K562 (cell line): ENCODE results near the gene AKR1A1.

ENCODE experiments used
- BRF2 ChIP-seq: IDR thresholded peaks from 3 replicates; pipeline ENCODE4 v1.6.1; 2011; ENCODE audit warnings: borderline replicate concordance, mild to moderate bottlenecking; ENCODE audit not compliant: insufficient read length, insufficient read depth
- CEBPB ChIP-seq: fragments of 450-650 bp; IDR thresholded peaks from 2 replicates; pipeline ENCODE4 v1.6.1; 2016; ENCODE audit warnings: missing genetic modification characterization, missing compliant biosample characterization
- ESRRA ChIP-seq: fragments of 450-650 bp; IDR thresholded peaks from 2 replicates; pipeline ENCODE4 v1.6.1; 2014; ENCODE audit warnings: low read depth, mild to moderate bottlenecking, moderate library complexity, borderline replicate concordance
- FOXP1 ChIP-seq: sonication (generic); formaldehyde crosslinking; IDR thresholded peaks from 2 replicates; pipeline ENCODE4 v1.8.0; 2022; ENCODE audit warnings: mild to moderate bottlenecking, missing genetic modification reagents
- HES1 ChIP-seq: fragments of 450-650 bp; IDR thresholded peaks from 2 replicates; pipeline ENCODE4 v1.6.1; 2016; ENCODE audit warnings: low read depth, mild to moderate bottlenecking, moderate library complexity
- HMG20B ChIP-seq: fragments of 250-450 bp; sonication (Bioruptor Pico); IDR thresholded peaks from 2 replicates; pipeline ENCODE4 v1.5.0; 2021; ENCODE audit warnings: mild to moderate bottlenecking
- ID3 ChIP-seq, 2 experiments: fragments of 250-450 bp in 1 of 2; fragments of 450-650 bp in 1 of 2; sonication (Bioruptor Pico) in 1 of 2; IDR thresholded peaks; 2 replicates each; pipeline versions ENCODE4 v1.6.1 to v1.8.0; 2016 to 2021; ENCODE audit warnings: mild to moderate bottlenecking in 2 of 2, moderate library complexity in 2 of 2, missing compliant biosample characterization in 1 of 2, missing genetic modification characterization in 1 of 2
- NFIC ChIP-seq: fragments of 450-650 bp; IDR thresholded peaks from 2 replicates; pipeline ENCODE4 v1.6.1; 2017; ENCODE audit warnings: mild to moderate bottlenecking, inconsistent platforms

GRCh38 chr1:45584351-45585109, 33.9 kb downstream of the AKR1A1 start:
- TF ChIP-seq NFIC = no peak
- TF ChIP-seq ID3 (CRISPR knock-in tag; IDR thresholded peaks at IDR 0.05) = no peak
- 0 out of 2 replicates have a peak, but pooled peaks have one; percentile 15 for TF ChIP-seq ID3 (tag; IDR thresholded peaks at IDR 0.05)
- no peak for TF ChIP-seq ESRRA
- no peak for TF ChIP-seq FOXP1
- no peak for TF ChIP-seq CEBPB (tag)
- TF ChIP-seq HES1 = no peak
- TF ChIP-seq HMG20B = no peak
- no peak for TF ChIP-seq BRF2
